GM21423 (cell line): ENCODE measurements around the gene ZNF689.
"Not testable (repeated sequence)": the region's sequence is repeated elsewhere in the genome, so short reads cannot be mapped to it uniquely, and the experiment has no call there.

ENCODE experiments used
- ATAC-seq: cut with Tn5 transposase; IDR thresholded peaks from one replicate; pipeline ENCODE4 v1.9.1; 2021; ENCODE audit warnings: mild to moderate bottlenecking, moderate library complexity; ENCODE audit not compliant: unreplicated experiment

The ZNF689 gene

GRCh38 chr16:30601966-30602365, 8.2 kb downstream of the ZNF689 start:
- no peak for ATAC-seq

GRCh38 chr16:30600929-30601328, 9.3 kb downstream of the ZNF689 start:
- no peak for ATAC-seq

- ATAC-seq = no peak
These were observed 10.0 kb downstream of the ZNF689 start for GRCh38 chr16:30600215-30600614.

GRCh38 chr16:30592871-30593270, 17.3 kb downstream of the ZNF689 start:
- no peak for ATAC-seq

GRCh38 chr16:30590869-30591268, 19.3 kb downstream of the ZNF689 start:
- ATAC-seq = not testable (repeated sequence)

- not testable (repeated sequence) for ATAC-seq
These were observed 20.6 kb downstream of the ZNF689 start for GRCh38 chr16:30589582-30589981.

- ATAC-seq = no peak
These were observed 21.5 kb downstream of the ZNF689 start for GRCh38 chr16:30588651-30589050.

- ATAC-seq = peak; percentile 88
These were observed 24.6 kb downstream of the ZNF689 start, which contains the start of gene ZNF785 for GRCh38 chr16:30585400-30586191. TSS of gene ZNF785 (minus strand) at chr16:30585697. CDS start at chr16:30585611, 86 bp downstream.

GRCh38 chr16:30585022-30585399, 25.2 kb downstream of the ZNF689 start:
- no peak for ATAC-seq

GRCh38 chr16:30582611-30583340, 27.4 kb downstream of the ZNF689 start:
- ATAC-seq = no peak

- no peak for ATAC-seq
These were observed 28.7 kb downstream of the ZNF689 start for GRCh38 chr16:30581457-30581856.

- ATAC-seq = no peak
These were observed 35.5 kb downstream of the ZNF689 start for GRCh38 chr16:30574678-30575077.

- peak; percentile 65 for ATAC-seq
These were observed 38.5 kb downstream of the ZNF689 start, which contains the start of gene ZNF688 for GRCh38 chr16:30571445-30572322. TSS of gene ZNF688 (minus strand) at chr16:30571714. CDS start at chr16:30571629, 85 bp downstream.

GRCh38 chr16:30570636-30571444, 39.3 kb downstream of the ZNF689 start:
- ATAC-seq = no peak

GRCh38 chr16:30569746-30570635, 40.2 kb downstream of the ZNF689 start:
- no peak for ATAC-seq

- no peak for ATAC-seq
These were observed 40.9 kb downstream of the ZNF689 start for GRCh38 chr16:30569281-30569680.

- peak; percentile 31 for ATAC-seq
These were observed 42.1 kb downstream of the ZNF689 start for GRCh38 chr16:30567991-30568638.

- no peak for ATAC-seq
These were observed 42.8 kb downstream of the ZNF689 start for GRCh38 chr16:30567160-30567990.
